IPS DF 4.7 (cell line): ENCODE results near the gene PPM1D.

Experiments
- DNase-seq: peaks from one replicate; pipeline ENCODE4 v3.0.0-alpha.2; 2013; ENCODE audit warnings: low spot score; ENCODE audit errors: extremely low read depth

The PPM1D gene

GRCh38 chr17:60618854-60619526, 19.0 kb downstream of the PPM1D start:
- DNase-seq: no peak

- no peak for DNase-seq
These were observed 23.0 kb downstream of the PPM1D start for GRCh38 chr17:60622961-60623360.

DNA sequence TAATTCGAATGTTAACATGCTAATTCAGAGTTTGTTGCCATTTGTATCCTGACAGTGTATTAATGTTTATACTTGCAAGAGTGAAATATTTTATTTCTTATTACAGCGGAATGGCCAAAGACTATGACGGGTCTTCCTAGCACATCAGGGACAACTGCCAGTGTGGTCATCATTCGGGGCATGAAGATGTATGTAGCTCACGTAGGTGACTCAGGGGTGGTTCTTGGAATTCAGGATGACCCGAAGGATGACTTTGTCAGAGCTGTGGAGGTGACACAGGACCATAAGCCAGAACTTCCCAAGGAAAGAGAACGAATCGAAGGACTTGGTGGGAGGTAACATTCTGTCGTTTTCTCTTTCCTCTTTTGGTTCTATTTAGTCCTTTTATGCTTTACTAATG, 23.4 kb downstream of the PPM1D start:
- DNase-seq: no peak

DNA sequence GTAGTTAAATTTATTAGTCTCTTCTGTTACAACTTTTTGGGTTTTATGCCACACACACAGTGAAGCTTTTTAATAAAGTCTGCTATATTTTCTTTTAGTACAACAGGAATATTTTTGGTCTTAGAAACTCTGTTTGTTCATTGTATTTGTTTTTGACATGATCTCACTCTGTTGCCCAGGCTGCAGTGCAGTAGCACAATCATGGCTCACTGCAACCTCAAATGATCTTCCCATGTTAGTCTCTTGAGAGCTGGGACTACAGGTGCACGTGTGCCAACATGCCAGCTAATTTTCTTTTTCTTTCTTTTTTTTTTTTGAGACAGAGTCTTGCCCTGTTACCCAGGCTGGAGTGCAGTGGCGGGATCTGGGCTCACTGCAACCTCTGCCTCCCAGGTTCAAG, 27.1 kb downstream of the PPM1D start:
- no peak for DNase-seq

DNA sequence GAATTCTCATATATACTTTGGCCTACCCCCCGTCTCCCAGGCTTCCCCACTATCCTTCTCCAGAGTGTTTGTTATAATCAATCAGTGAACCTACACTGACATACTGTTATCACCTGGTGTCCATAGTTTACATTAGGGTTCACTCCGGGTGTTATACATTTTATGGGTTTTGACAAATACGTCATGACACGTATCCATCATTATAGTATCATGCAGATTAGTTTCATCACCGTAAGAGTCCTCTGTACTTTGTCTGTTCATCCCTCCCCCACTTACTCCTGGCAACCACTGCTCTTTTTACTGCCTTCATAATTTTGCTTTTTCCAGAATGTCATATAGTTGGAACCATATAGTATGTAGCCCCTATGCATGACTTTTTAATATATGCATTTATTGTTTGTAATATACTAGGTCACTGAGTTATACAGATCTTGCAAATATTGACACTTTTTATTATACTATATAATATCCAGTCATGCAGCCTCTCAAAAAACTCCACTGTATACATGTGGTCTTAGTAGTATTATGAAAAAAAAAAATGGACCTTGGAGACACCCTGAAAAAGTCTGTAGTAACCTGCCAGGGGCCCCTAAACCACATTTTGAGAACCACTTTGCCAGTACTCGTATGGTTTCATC, 28.4 kb downstream of the PPM1D start:
- no peak for DNase-seq

DNA sequence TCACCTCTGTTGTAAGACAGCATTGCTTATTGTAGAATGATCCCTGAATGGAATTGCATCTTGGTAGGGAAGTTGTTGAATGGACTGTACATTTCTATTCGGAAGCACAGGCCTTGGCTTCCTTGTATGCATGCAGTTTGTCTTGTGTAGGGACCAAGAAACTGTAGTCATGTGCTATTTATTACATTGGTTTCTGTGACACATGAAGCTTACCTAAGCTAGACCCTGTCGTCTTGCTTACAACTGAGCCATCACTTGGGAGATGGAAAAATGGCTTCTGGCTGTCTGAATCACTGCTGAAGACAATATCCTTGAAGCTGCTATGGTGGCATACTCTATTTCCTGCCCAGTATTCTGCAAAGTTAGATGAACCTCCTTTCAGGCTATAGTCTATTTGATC, 29.1 kb downstream of the PPM1D start:
- DNase-seq: no peak

GRCh38 chr17:60630352-60630751, 30.4 kb downstream of the PPM1D start:
- DNase-seq: no peak

DNA sequence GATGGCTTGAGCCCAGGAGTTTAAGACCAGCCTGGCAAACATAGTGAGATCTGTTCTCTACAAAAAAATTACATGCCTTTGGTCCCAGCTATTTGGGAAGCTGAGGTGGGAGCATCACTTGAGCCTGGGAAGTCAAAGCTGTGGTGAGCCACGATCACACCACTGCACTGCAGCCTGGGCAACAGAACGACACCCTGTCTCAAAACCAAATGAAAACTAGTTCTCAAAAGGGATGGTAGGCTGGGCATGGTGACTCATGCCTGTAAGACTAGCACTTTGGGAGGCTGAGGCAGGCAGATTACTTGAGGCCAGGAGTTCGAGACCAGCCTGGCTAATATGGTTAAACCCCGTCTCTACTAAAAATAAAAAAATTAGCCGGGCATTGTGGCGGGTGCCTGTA, 31.1 kb downstream of the PPM1D start:
- no peak for DNase-seq

DNA sequence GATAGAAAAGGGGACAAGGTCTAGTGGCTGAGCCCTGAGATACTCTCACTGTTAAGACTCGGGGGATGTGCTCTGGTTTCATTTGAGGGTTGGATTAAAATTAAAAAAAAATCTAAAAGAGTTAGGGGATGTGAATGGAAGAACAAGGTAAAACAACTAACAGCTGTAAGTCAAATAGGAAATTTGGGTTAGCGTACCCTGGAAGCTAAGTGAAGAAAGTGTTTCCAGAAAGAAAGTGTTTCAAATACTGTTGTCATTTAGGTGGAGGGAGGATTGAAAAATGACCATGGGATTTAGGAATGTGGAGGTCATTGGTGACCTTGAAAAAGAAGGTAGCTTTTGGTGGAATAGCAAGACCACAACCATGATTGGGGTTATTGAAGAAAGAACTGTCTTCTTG, 37.7 kb downstream of the PPM1D start:
- no peak for DNase-seq

DNA sequence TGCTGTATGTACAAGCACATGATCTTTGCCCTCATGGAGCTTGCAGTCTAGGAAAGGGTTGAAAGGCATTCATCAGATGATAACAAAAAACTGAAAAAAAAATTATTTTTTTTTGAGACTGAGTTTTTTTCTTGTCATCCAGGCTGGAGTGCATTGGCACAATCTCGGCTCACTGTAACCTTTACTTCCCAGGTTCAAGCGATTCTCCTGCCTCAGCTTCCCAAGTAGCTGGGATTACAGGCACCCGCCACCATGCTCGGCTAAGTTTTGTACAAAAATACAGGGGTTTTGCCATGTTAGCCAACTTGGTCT, 39.0 kb downstream of the PPM1D start:
- DNase-seq: no peak

DNA sequence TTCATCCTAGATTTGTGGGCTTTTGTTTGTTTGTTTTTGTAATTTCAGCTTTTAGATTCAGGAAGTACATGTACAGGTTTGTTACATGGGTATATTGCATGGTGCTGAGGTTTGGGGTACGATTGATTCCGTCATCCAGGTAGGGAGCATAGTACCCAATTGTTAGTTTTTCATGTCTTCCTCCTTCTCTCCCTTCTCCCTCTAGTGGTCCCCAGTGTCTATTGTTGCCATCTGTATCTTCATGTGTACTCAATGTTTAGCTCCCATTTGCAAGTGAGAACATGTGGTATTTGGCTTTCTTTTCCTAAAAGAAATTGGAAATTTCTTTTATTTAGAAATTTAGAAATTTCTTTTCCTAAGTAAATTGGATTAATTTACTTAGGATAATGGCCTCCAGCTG, 40.5 kb downstream of the PPM1D start:
- DNase-seq: no peak

- no peak for DNase-seq
These were observed 41.1 kb downstream of the PPM1D start for GRCh38 chr17:60641126-60641525.

GRCh38 chr17:60641810-60642220, 41.8 kb downstream of the PPM1D start:
- peak; percentile 41 for DNase-seq

GRCh38 chr17:60645918-60646523, 46.0 kb downstream of the PPM1D start:
- no peak for DNase-seq

GRCh38 chr17:60646701-60647100, 46.7 kb downstream of the PPM1D start:
- no peak for DNase-seq

GRCh38 chr17:60647705-60648104, 47.7 kb downstream of the PPM1D start:
- no peak for DNase-seq

- no peak for DNase-seq
These were observed 52.7 kb downstream of the PPM1D start for GRCh38 chr17:60652454-60653247.

DNA sequence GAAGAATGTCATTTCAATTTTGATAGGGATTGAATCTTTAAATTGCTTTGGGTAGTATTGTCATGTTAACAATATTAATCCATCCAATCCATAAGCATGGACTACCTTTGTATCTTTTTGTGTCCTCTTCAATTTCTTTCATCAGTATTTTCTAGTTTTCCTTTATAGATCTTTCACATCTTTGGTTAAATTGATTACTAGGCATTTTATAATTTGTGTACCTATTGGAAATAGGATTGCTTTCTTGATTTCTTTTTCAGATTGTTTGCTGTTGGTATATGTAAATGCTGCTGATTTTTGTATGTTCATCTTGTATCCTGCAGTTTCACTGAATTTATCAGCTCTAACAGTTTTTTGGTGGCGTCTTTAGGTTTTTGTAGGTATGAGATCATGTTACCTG, 53.6 kb downstream of the PPM1D start:
- no peak for DNase-seq

DNA sequence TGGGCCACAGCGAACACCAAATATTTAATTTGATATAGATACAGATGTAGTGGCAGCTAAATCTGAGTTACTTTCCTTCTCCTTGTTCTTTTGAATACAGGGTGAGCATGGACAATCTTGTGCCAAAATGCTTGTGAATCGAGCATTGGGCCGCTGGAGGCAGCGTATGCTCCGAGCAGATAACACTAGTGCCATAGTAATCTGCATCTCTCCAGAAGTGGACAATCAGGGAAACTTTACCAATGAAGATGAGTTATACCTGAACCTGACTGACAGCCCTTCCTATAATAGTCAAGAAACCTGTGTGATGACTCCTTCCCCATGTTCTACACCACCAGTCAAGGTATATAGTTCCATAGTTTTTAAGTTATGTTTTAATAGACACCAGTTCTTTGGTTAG, 56.5 kb downstream of the PPM1D start:
- DNase-seq: no peak

DNA sequence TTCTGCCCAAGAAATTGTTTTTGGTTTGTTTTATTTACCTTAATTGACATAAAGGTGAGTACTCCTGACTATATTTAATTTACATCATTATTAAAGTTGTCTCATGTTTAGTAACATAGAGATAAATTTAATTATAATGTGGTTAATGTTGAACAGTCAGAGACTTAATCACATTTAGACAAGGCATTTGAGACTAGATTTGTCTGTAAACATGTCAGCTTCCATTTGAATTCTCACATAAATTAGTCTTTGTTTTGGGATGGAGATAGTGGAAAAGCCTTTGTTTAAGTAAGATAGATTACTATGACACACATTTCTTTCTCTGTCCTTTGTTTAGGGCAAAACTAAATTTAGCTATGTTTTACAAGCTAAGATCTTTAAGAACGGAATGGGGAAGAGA, 59.2 kb downstream of the PPM1D start:
- no peak for DNase-seq

DNA sequence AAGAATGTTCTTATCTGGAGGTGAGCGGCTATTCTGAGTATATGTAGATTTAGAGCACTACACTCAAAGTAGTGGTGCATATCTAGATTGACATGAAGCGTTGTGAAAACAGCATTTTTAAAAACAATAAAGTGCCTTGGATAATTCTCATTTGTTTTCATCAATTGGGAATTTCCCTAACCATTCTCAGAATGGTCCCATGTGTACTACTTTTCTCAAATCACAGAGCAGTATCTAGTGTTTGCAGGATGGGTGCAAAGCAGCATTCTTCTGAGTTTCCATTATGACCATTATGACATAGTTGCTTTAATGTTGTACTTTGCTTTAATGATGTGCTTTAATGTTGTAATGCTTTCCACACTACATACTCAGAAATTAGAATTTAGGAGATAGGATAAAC, 61.5 kb downstream of the PPM1D start:
- no peak for DNase-seq

GRCh38 chr17:60664022-60664421, 64.0 kb downstream of the PPM1D start:
- DNase-seq: no peak
